GM12873 (cell line): Measurements from ENCODE around the gene API5.

Experiments used
- TF ChIP-seq, protein P1 (sequence below): IDR thresholded peaks from 2 replicates; pipeline ENCODE4 v1.5.1; 2012; ENCODE audit warnings: low read depth, mild to moderate bottlenecking, moderate library complexity, low read length, control low read depth; ENCODE audit not compliant: insufficient read depth; ENCODE audit errors: missing control alignments

The API5 gene

DNA sequence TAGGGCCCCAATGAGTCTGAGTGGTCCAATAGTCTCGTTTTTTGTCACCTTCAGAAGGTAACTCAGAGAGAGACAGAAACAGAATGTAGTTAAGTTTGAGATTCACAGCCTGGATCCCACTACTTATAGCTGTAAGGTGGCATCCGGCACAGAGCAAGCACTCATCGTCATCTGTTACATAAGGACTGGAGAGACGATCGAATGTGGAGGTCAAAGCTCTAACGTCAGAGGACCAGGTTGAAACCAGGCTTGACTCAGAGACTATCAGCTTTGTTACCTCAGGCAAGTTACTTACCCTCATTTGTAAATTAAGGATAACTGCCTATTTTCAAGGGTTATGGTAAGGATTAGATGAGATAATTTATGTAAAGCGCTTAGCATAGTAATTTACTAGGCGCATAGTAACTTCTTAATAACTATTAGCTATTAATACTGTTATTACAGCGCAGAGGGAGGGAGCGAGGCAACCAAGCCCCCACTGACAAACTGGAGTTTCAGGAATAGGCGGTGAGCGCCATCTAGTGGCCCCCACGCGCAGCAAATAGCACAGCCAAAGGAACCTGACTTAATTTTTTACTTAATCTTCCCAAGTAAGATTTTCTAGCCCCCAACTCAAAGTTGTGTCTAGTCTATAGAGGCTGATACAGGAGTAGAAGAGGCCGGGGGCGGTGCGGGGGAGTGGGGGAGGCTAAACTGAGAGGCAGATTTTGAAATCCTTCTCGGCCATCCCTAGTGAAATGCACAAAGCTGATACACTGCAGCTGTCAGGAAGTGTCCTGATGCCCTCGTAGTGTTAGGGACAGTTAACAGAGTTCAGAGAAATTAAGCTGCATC is 29.0 kb upstream of the API5 start:
- TF ChIP-seq, protein P1, sequence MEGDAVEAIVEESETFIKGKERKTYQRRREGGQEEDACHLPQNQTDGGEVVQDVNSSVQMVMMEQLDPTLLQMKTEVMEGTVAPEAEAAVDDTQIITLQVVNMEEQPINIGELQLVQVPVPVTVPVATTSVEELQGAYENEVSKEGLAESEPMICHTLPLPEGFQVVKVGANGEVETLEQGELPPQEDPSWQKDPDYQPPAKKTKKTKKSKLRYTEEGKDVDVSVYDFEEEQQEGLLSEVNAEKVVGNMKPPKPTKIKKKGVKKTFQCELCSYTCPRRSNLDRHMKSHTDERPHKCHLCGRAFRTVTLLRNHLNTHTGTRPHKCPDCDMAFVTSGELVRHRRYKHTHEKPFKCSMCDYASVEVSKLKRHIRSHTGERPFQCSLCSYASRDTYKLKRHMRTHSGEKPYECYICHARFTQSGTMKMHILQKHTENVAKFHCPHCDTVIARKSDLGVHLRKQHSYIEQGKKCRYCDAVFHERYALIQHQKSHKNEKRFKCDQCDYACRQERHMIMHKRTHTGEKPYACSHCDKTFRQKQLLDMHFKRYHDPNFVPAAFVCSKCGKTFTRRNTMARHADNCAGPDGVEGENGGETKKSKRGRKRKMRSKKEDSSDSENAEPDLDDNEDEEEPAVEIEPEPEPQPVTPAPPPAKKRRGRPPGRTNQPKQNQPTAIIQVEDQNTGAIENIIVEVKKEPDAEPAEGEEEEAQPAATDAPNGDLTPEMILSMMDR: peak; percentile 83

DNA sequence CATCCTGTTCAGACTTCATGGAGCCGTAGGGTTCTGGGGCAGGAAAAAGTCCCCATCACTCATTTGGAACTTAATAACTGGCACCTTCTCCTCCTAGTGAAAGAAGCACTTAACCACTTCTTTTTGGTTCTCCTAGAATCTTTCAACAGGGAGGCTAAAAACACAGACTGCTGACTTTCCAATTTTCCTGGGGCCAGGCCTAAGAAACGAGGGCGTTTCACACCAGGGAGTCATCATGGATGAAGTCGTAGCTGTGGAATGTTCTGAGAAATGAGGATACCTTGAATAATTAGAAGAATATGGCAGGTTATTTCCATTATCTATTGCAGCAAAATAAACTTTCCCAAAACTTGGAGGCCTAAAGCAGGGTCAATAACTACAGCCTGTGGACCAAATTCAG is 26.0 kb upstream of the API5 start:
- TF ChIP-seq, protein P1: no peak

DNA sequence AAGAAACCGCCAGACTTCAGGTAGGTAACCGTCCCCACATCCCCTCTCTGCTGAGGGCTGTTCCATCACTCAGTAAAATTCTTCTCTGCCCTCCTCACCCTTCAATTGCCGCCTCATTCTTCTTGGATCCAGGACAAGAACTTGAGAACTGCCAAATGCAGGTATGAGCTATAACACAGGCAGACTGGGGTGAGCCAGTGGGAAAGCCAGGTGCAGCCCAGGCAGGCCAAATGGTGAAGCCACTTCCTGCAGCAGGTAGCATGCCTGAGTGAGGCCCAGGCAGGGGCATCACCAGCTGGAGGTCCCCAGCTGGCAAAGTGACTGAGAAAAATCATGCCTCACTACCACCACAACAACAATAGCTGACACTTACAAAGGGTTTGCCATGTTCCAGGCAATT is 22.4 kb upstream of the API5 start:
- TF ChIP-seq, protein P1: no peak

DNA sequence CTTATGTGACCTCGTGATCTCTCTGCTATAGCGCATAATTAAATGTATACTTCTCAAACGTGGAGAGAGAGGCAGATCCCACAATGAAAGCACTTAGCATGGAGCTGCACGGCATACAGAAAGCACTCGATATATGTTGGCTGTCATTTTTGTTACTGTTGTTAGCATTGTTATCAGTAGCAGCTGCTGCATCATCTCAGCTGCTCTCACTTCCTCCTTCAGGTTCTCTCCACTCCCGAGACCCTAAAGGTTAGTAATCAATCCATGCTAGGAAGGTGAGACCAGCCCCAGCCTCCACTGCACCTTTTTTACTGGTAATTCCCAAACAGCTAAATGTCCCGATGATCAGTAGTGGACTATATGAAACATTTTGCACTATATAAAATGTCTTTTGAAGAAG is 13.4 kb upstream of the API5 start:
- TF ChIP-seq, protein P1: no peak

DNA sequence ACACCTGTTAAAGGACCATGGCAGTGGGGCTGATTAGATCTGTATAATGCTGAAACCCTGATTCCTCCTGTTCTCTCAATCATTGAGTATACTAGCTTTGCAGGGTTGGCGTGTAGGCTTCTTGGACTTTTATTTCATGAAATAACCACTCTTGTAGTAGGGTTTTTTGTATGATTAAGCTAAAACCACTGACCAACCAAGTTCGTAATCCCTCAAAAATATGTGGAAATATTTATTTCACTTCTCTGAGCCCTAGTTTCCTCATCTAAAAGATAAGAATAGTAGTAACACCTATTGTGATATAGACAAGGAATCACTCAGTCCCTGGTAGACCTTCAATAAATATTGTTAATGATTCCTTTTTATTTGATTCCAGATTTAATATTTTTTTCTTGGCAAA is 4.2 kb downstream of the API5 start:
- TF ChIP-seq, protein P1: no peak

DNA sequence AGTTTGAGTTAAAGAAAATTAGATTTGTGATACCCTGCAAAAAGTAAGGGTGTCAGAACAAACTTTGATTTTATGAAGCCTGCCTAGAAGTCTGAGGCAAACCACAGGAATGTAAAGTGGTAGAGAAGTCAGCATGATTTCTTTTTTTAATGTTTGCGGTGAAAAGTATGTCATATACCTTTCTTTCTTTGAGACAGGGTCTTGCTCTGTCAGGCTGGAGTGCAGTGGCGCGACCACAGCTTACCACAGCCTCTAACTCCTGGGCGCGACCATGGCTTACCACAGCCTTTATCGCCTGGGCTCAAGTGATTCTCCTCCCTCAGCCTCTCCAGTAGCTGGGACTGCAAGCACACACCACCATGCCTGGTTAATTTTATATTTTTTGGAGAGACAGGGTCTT is 4.7 kb downstream of the API5 start:
- TF ChIP-seq, protein P1: no peak

DNA sequence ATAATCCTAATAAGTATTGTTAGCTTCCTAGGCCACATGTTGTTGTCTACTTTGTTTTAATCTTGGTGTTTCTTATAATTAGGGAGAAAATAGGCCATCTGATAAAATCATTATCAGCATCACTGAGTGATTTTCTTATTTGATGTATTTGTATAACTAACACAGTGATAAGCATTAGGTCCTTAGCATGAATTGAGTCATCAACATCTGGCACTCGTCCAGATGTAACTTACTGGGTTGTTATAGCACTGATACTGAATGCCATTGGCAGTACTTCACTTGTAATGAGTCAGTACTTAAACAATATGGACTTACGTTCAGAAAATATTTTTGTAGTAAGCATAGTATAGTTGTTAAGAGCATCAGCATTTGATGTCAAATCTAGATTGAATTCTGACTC is 16.2 kb downstream of the API5 start:
- TF ChIP-seq, protein P1: no peak
